ENCODE data around the gene UBR3.

The UBR3 gene

DNA sequence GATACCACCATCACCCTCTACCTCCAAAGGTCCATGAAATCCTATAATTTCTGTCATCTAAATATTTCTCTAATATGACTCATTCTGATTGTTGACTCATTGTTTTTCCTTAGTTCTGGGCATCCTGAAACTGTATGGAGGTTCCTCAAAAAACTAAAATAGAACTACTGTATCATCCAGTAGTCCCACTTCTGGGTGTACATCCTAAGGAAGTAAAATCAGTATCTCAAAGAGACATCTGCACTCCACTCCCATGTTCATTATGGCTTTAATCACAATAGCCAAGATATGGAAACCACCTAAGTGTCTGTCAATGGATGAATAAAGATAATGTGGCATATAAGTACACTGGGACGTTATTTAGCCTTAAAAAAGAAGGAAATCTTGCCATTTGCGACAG is 224.9 kb downstream of the UBR3 start:
- DNase-seq (ENCODE audit: low spot score) = no peak

DNA sequence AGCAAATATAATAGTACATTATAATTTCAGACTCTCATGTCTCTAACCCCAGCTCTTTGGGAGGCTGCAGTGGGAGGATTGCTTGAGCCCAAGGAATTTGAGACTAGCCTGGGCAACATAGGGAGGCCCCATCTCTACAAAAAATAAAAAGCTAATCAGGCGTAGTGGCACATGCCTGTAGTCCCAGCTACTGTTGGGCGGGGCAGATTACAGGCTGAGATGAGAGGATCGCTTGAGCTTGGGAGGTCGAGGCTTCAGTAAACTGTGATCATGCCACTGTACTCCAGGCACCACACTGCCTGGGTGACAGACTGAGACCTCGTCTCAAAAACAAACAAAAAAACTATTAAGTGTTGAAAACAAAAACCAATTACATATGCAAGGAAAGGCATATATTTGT is 227.7 kb downstream of the UBR3 start:
- no peak for DNase-seq (ENCODE audit: low spot score)

DNA sequence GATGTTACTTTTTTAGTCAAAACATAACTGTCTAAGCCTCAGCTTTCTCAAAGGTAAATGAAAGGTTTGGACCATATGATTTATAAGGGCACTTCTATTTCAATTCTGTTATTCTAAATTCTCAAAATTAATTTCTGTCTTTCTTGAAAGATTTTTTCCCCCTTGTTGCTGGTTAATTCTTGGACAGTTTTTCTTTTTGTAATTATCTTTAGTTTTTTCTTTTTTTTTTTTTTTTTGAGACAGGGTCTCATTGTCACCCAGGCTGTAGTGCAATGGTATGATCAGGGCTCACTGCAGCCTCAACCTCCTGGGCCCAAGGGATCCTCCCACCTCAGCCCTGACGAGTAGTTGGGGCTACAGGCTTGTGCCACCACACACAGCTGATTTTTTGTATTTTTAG is 229.6 kb downstream of the UBR3 start:
- DNase-seq (ENCODE audit: low spot score) = no peak

DNA sequence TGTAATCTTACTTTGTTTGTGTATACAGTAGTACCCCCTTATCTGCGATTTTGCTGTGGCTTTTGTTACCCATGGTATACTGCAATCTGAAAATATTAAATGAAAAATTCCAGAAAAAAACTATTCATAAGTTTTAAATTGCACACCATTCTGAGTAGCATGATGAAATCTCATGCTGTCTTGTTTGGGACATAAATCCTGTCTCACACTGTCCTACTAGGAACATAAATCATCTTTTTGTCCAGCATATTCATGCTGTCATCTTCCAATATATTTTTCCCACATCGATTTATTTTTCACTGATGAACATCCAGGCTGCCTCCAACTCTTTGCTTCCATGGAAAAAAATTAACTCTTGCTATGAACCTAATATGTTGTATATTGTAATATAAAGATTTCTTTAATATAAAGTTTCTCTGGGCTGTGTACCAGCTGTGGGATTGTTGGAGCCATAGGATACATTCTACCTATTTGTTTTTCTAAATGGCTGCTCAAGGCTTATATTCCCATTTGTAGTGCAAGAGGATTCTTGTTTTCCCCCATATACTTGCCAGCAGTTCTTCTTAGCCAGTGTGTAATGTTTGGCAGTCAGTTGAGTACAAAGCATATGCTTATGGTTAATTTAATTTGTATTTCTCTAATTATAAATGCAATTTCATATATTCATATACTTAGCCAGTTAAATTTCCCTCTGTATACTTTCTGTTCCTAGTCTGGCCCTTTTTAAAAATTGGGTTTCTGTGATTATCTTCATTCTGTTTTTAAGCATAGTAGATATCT is 236.4 kb downstream of the UBR3 start:
- no peak for DNase-seq (ENCODE audit: low spot score)

DNA sequence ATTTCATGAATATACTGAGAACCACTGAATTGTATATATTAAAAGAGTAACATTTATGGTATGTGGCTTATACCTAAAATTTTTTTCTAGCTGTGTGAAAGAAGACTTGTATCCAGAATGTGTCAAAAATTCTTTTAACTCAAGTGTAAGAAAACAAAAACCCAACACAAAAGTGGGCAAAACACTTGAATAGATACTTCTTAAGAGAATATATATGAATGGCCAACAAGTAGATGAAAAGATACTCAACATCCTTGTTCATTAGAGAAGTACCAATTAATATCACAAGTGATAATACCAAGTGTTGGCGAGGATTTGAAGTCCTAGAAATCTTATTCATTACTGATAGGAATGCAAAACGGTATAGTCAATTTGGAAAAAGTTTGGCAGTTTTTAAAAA is 243.5 kb downstream of the UBR3 start:
- no peak for DNase-seq (ENCODE audit: low spot score)

DNA sequence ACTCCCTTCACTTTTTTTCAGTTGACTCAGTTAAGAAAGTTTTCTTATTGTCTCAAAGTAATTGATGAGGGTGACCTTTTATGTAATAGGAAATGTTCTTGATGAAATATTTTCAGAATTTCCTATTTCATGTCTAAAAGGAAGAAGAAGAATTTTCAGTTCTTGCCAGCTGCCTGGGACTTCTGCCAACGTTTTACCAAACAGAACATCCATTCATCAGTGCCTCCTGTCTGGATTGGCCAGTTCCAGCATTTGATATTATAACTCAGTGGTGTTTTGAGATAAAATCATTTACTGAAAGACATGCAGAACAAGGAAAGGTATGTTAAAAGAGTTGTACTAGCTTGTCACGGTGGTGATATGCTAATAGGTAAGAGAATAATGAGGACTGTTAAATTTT is 246.0 kb downstream of the UBR3 start:
- DNase-seq (ENCODE audit: low spot score) = no peak

DNA sequence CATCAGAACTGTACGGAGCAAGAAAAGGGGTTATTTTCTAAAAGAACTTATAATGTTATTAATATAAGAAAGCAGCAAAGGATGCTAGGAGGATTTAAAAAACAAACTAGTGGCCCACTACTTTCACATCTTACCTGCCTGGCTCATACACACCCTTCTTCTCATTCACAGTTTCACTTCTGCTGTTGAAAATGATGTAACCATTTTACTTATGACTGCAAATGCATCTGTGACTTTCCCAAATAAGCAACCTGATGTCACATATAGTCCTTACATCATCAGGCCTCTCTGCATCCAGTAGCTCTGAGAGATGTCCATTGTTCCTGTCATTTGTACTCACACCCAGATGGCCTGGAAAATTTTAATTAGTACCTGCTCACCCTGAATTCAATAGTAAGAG is 248.9 kb downstream of the UBR3 start:
- DNase-seq (ENCODE audit: low spot score) = no peak

DNA sequence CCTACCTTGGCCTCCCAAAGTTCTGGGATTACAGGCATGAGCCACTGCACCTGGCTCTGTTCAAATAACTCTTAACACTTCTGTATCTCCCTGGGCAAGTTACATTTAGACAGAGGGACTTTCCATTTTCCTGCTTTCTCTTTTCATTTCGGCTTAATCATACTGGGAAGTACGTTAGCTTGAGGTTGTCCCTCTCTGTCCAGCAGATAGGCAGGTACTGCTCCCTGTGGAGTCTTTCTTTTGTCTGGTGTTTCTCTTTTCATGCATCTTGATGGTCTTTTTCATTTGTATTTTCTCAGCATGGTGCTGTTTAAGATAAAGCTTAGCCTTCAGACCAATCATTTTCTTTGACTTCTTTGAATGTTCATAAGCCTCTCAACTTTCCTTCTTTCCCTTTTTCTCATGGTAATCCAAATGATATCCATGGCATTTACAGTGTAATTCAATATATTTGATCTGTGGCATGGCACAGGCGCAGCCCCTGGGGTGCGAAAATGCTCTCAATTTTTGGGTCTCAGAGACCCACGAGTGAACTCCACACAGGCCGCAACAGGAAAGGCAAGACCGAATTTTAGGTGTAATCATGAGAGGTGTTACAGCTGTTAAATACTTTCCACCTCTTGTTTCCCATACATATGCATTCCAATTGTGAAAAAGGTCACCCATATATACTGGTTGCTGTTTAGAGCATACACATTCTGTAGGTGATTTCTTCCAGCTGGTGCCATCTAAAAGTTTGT is 250.7 kb downstream of the UBR3 start:
- DNase-seq (ENCODE audit: low spot score) = no peak

DNA sequence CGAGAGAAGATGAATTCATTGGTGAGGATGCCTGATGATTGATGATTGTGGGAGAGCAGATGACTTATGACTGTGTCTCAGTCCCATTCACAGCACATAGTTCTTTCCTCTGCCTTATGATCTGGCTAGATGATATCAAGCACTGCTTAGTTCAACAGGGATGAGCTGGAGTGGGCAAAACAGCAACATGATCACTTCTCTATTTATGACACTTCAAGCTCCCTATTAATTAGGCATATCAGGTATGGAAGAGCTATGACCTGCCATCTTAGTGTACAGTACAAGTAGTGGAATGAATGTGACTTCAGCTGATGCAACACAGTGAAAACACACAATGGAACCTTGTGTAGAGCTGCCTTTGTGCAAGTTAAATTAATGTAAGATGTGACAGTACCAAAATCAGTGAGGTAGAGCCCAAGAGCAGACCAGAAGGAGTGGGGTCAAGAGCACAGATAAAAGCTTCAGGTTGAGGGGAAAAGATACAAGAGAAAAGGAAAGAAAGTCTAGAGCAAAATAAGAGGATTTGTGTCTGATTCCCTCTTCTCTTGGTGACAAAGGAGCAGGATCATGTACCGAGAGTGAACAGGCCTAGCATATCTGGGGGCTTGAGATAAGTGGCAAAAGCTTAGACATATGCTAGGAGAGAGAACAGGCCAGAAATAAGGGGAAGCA is 257.7 kb downstream of the UBR3 start:
- DNase-seq (ENCODE audit: low spot score) = no peak

DNA sequence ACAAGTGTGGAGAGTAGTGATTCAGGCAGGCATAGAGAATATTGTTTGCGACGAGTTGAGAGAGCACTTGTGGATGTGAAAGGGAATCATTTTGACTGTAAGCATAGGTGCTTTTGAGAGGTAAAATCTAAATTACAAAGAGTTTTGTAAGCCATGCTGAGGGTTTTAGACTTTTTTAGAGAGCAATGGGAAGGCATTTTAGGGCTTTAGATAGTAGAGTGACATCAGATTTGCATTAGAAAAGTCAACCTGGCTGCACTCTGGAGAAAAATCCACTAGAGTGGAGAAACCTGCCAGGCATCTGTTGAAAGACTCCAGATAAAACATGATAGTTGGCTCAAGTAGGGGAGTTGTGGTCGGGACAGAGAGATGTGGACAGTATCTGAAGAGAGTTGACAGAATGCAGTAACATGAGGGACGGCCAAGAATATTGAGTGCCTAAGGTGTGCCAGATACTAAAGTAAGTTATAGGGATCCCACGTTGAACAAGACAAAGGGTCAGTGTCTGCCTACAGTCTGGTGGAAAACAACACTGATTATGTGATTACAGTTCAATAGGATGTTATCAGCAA is 258.9 kb downstream of the UBR3 start:
- DNase-seq (ENCODE audit: low spot score) = no peak

DNA sequence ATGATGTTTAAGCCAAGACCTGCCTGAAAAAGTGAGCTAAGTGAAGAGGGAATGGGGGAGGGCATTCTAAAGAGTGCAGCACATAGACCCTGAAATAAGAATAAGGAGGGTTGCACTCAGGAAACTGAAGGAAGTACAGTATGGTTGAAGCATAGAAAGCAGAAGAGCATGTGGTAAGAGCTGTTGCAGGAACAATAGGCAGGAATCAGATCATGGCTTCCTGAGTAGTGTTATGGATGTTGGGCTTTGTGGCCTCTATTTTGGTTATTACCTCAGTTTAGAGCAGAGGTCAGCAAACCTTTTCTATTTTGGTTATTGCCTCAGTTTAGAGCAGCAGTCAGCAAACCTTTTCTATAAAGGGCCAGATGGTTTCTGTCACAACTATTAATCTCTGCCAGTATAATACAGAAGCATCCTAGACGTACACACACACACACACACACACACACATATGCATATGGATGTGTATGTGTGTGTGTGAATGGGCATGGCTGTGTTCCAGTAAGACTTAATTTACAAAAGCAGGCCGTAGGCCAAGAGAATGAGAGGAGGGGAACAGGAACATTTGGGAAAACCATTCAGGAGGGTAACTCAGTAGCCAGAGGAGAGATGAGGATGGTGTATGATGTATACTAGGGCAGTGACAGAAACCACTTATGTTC is 259.6 kb downstream of the UBR3 start:
- DNase-seq (ENCODE audit: low spot score) = no peak

DNA sequence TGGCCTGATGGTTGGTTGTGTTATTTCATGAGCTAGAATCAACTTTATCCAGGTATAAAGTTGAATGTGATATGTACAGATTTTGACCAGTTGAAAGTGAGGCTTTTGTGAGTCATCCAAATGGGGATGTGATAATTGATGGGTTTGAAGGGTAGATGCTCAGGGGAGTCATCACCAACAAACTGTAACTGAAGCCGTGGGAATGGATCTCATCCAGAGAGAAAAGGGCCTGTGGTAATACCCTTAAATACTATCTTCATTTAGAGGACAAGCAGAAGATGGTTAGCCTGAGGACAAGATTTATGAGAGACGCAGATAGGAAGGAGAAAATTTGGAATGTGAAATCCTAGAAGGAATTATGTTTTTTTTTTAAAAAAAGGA is 260.1 kb downstream of the UBR3 start:
- DNase-seq (ENCODE audit: low spot score) = no peak

DNA sequence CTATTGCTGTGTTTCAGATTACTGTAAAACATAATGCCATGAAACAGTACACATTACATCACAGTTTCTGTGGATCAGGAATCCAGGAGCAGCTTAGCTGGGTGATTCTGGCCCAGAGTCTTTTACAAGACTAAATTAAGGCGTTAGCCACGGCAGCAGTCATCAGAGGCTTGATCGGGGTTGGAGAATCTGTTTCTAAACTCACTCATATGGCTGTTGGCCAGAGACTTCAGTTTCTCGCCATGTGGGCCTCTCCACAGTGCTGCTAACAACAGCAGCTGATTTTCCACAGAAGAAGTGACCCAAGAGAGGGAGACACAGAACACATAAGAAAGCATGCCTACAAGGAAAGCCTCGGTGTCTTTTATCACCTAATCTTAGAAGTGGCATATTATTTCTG is 261.5 kb downstream of the UBR3 start:
- DNase-seq (ENCODE audit: low spot score) = no peak

DNA sequence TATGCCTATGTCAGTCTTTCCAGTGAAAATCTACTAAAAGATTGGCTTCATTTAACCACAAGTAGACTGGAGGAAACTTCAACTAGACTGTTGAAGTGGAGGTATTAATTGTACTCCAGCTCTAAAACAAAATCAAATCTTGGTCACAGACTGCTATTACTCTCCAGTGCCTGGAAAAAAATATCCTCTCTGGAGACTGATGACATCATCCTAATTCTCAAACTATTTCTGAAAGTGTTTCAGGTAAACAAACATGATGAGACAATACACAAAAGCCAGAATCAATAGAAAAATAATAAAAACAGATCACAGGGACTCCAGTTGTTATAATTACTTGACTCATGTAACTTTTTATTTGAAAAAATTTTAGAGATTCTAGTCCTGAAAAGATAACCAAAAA is 263.0 kb downstream of the UBR3 start:
- DNase-seq (ENCODE audit: low spot score) = no peak

DNA sequence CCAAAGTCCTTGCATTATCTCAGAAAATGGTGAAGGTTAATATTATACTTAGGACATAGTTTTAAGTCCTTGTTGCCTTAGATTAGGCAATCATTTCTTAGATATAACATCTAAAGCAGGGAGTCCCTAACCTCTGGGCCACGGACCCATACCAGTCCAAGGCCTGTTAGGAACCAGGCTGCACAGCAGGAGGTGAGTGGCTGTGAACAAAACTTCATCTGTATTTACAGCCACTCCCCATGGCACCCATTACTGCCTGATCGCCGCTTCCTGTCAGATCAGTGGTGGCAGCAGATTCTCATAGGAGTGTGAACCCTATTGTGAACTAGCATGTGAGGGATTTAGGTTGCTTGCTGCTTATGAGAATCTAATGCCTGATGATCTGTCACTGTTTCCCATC is 264.2 kb downstream of the UBR3 start:
- no peak for DNase-seq (ENCODE audit: low spot score)

DNA sequence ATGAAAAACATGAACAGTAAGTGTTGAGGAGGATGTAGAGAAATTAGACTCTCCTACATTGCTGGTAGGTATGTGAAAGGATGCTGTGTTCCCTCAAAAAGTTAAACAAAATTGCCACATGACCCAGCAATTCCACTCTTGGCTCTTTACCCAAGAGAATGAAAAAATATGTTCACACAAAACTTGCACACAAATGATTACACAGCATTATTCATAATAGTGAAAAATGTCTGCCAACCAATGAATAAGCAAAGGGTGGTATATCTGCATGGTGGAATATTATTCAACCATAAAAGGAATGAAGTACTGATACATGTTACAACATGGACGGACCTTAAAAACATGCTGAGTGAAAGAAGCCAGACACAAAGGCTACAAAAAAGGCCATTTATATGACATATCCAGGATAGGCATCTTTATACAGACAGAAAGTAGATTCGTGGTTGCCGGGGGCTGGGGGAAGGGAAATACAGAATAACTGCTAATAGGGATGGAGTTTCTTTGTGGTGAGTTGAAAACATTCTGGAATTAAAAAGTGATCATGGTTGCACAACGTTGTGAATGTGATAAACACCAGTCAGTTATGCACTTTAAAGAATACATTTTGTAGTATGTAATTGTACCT is 265.3 kb downstream of the UBR3 start:
- no peak for DNase-seq (ENCODE audit: low spot score)

DNA sequence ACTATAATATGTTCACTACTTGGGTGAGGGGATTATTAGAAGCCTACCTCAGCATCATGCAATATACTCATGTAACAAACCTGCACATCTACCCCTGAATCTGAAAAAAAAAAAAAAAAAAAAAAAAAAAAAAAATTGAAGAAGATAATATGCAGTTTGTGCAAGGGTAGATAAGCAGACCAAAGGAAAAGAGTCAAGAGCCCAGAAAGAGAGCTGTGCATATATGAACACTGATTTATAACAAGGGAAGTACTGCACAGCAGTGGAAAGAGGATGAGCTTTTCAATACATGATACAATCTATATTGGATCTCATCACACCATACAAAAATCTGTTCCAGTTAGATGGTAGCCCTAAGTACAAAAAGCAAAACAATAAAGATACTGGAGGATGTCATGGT is 268.1 kb downstream of the UBR3 start:
- DNase-seq (ENCODE audit: low spot score) = no peak

DNA sequence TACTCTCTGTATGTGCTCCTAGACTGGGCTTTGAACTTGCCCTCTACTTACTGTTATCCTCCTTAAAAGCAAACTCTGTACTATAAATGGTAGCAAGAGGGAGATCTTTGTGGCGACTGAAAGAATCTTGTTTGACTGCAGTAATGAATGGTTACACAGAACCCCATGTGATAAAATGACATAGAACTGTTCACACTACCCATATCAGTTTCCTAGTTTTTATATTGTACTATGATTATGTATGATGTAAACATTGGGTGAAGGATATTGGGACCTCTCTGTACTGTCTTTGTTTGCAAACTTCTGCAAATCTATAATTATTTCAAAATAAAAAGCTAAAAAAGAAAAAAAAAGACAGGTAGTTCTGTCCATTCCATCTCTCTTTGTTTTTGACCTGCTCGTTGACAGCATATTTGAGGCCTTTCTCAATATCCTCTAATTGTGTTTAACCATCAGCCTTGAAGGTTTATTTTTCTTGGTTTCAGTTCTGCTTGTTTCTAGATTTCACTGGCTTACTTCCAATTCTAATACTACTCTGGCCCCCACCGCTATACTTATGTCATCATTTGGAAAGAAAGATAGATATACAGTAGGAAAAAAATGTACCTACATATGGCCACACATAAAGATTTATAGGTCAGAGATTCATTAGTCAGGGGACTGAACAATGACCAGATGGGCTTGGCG is 271.5 kb downstream of the UBR3 start:
- DNase-seq (ENCODE audit: low spot score) = no peak

DNA sequence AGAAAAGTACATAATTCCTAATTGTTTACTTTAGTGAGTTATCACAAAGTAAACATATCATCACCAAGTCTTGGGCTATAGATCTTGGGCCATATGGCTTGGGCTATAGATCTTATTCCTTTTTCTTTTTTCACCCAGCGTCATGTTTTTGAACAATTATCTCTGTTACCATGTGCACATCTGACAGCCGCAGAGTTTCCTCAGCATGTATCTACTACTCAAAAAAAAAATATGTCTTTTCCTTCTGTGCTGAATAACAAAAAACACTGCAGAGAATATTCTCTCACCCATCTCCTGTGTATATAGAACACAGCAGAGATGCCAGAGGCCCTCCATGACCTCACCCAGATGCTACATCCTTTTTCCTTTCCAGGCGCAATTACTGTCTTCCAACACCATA is 274.5 kb downstream of the UBR3 start:
- DNase-seq (ENCODE audit: low spot score) = no peak

DNA sequence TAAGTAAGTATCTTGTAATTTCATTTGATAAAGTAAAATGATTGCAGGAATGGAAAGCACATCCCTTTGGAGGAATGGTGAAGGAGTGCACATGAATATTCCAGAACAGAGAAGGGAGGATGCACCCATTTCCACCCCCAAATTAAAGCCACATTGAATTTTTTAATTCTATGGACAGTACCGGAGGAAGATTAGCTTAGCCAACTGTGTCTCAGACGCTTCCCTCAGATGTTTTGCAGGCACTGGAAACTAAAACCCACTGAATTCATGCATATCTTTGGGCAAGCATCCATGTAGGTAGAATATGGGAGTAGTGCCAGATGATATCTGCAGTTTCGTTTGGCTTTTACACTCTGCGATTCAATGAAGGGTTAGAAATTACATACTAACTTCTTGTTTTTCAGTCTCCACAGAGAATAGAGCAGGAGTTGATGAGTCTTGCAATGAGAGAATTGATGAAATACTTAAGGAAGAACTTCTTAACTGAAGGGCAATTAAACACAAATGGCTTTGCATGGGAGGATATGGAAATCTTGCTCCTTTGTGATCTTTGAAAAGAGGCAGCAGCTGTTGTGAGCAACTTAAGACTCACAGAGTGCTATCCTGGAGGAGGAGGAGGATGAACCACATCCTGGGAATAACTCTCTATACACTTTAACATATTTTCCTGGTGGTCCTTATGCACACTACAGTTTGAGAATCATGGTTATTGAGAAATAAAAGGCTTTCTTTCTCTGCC is 279.0 kb downstream of the UBR3 start:
- no peak for DNase-seq (ENCODE audit: low spot score)

Measured in hepatic stellate cell (primary cell).